ENCODE measurements around the gene RAD52. TPM values are rescaled to one million over a fixed set of nuclear protein-coding genes. Genes with fewer than 3 reads are reported as not detected.

The RAD52 gene
- total RNA-seq, 3 donors from 2014 or later (not counting 1 experiment from before 2014, with no cell fraction given), result 9.4 to 15.5 (median 13.7) TPM

GRCh38 chr12:926641-927040 lies 22.9 kb downstream of the RAD52 start:
- no peaks in the 10 kb centered on the region for H3K27me3 Mint-ChIP-seq (ENCODE audit: low read depth in 2 of 2)
- no peak overlapping the region for H3K27ac ChIP-seq (ENCODE audit: low read length)
- no peaks in the 10 kb centered on the region for H3K36me3 Mint-ChIP-seq
- H3K36me3 ChIP-seq (ENCODE audit: control insufficient read depth, insufficient read depth, low read length), result peaks cover 49% of the 10 kb centered on the region
- no peak overlapping the region for H3K4me3 Mint-ChIP-seq
- peak overlapping the region in 1 of 2 donors; percentile 15 for H3K27ac Mint-ChIP-seq
- DNase-seq, result no peak
- ATAC-seq, result no peak
- intact Hi-C loops (cut with micrococcal nuclease), result no loop called here
- H3K4me3 ChIP-seq (ENCODE audit: low read length), result no peak overlapping the region
- H3K27me3 ChIP-seq (ENCODE audit: control insufficient read depth, insufficient read depth, low read length), result no peaks in the 10 kb centered on the region
- H3K4me1 ChIP-seq (ENCODE audit: control insufficient read depth, insufficient read depth, low read length), result no peaks in the 10 kb centered on the region
- WGBS (ENCODE audit: insufficient coverage), result 87% methylated on average over 12 of the region's 12 CpGs
- no peaks in the 10 kb centered on the region for H3K9me3 ChIP-seq (ENCODE audit: control insufficient read depth, insufficient read depth, low read length)
- no peaks in the 10 kb centered on the region for H3K4me1 Mint-ChIP-seq
- TF ChIP-seq CTCF (IDR thresholded peaks at IDR 0.05), result no peak
- H3K9me3 Mint-ChIP-seq, result no peaks in the 10 kb centered on the region

GRCh38 chr12:922285-922684 lies 27.2 kb downstream of the RAD52 start:
- no peak overlapping the region for H3K4me3 ChIP-seq (ENCODE audit: low read length)
- Mint-ChIP-seq H3K4me1 (no peaks in the 10 kb centered on the region), H3K27ac (no peak overlapping the region), H3K36me3 (no peaks in the 10 kb centered on the region), H3K9me3 (no peaks in the 10 kb centered on the region), H3K4me3 (no peak overlapping the region), H3K27me3 (ENCODE audit: low read depth in 2 of 2) (no peaks in the 10 kb centered on the region)
- no peaks in the 10 kb centered on the region for H3K27me3 ChIP-seq (ENCODE audit: control insufficient read depth, insufficient read depth, low read length)
- intact Hi-C loops (cut with micrococcal nuclease), result no loop called here
- H3K9me3 ChIP-seq (ENCODE audit: control insufficient read depth, insufficient read depth, low read length), result no peaks in the 10 kb centered on the region
- H3K4me1 ChIP-seq (ENCODE audit: control insufficient read depth, insufficient read depth, low read length), result no peaks in the 10 kb centered on the region
- no peak overlapping the region for H3K27ac ChIP-seq (ENCODE audit: low read length)
- ATAC-seq (no peak), DNase-seq (no peak)
- no peak for TF ChIP-seq CTCF (IDR thresholded peaks at IDR 0.05)
- peaks cover 28% of the 10 kb centered on the region for H3K36me3 ChIP-seq (ENCODE audit: control insufficient read depth, insufficient read depth, low read length)
- WGBS (ENCODE audit: insufficient coverage), result 79% methylated on average over 1 of the region's 2 CpGs

- H3K27me3 ChIP-seq (ENCODE audit: control insufficient read depth, insufficient read depth, low read length), result no peaks in the 10 kb centered on the region
- H3K9me3 ChIP-seq (ENCODE audit: control insufficient read depth, insufficient read depth, low read length), result no peaks in the 10 kb centered on the region
- ATAC-seq (no peak), DNase-seq (no peak)
- H3K4me1 ChIP-seq (ENCODE audit: control insufficient read depth, insufficient read depth, low read length), result peaks cover 5% of the 10 kb centered on the region
- Mint-ChIP-seq H3K4me3 (no peak overlapping the region), H3K9me3 (no peaks in the 10 kb centered on the region), H3K27ac (peak overlapping the region in 1 of 2 donors; percentile 30), H3K27me3 (ENCODE audit: low read depth in 2 of 2) (no peaks in the 10 kb centered on the region), H3K36me3 (no peaks in the 10 kb centered on the region), H3K4me1 (peaks cover 11 to 12% of the 10 kb centered on the region in 2 donors)
- H3K36me3 ChIP-seq (ENCODE audit: control insufficient read depth, insufficient read depth, low read length), result peaks cover 29% of the 10 kb centered on the region
- no peak for TF ChIP-seq CTCF (IDR thresholded peaks at IDR 0.05)
- H3K27ac ChIP-seq (ENCODE audit: low read length), result no peak overlapping the region
- intact Hi-C loops (cut with micrococcal nuclease), result no loop called here
- H3K4me3 ChIP-seq (ENCODE audit: low read length), result no peak overlapping the region
- WGBS (ENCODE audit: insufficient coverage), result 100% methylated on average over 1 of the region's 1 CpG
Measured at GRCh38 chr12:920676-921075, 28.8 kb downstream of the RAD52 start.

- Histone ChIP-seq H3K9me3 (ENCODE audit: control insufficient read depth, insufficient read depth, low read length) (no peaks in the 10 kb centered on the region), H3K4me3 (ENCODE audit: low read length) (no peak overlapping the region), H3K27ac (ENCODE audit: low read length) (no peak overlapping the region), H3K36me3 (ENCODE audit: control insufficient read depth, insufficient read depth, low read length) (peaks cover 46% of the 10 kb centered on the region), H3K4me1 (ENCODE audit: control insufficient read depth, insufficient read depth, low read length) (peaks cover 19% of the 10 kb centered on the region), H3K27me3 (ENCODE audit: control insufficient read depth, insufficient read depth, low read length) (no peaks in the 10 kb centered on the region)
- 97% methylated on average over 23 of the region's 23 CpGs for WGBS (ENCODE audit: insufficient coverage)
- peaks cover 21 to 31% of the 10 kb centered on the region in 2 donors for H3K4me1 Mint-ChIP-seq
- no peak for ATAC-seq
- H3K27ac Mint-ChIP-seq, result peak overlapping the region; percentile 77 to 82
- no peak for DNase-seq
- H3K36me3 Mint-ChIP-seq, result no peaks in the 10 kb centered on the region
- intact Hi-C loops (cut with micrococcal nuclease), result no loop called here
- no peak for TF ChIP-seq CTCF (IDR thresholded peaks at IDR 0.05)
- H3K9me3 Mint-ChIP-seq, result no peaks in the 10 kb centered on the region
- H3K4me3 Mint-ChIP-seq, result peak overlapping the region; percentile 61
- no peaks in the 10 kb centered on the region for H3K27me3 Mint-ChIP-seq (ENCODE audit: low read depth in 2 of 2)
Measured at GRCh38 chr12:916712-917445, 32.6 kb downstream of the RAD52 start.
